ENCODE results near the gene DOCK3.
A peak's percentile ranks its signal among the peaks of the same experiment; 100 is the strongest.
"Not testable (repeated sequence)": the region's sequence is repeated elsewhere in the genome, so short reads cannot be mapped to it uniquely, and the experiment has no call there.

DOCK3 gene

DNA sequence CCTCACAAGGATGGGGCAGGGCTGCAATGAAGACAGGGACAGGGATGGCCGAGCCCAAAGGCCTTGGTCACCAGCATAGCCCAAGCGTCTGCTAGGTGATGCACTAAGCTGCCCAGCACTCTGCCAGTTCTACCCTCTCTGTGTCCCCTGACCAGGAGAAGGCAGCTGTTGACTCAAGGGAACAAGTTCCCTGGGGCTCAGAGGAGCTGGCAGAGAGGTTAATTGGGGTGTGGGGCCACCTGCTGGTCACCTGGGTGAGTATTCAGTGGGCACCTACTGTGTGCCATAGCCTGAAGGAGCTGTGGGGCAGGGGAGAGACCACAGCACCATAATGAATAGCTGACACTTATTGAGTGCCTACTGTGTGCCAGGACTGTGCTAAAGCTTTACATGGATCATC, 22.0 kb upstream of the DOCK3 start:
- peak; percentile 64 for DNase-seq

DNA sequence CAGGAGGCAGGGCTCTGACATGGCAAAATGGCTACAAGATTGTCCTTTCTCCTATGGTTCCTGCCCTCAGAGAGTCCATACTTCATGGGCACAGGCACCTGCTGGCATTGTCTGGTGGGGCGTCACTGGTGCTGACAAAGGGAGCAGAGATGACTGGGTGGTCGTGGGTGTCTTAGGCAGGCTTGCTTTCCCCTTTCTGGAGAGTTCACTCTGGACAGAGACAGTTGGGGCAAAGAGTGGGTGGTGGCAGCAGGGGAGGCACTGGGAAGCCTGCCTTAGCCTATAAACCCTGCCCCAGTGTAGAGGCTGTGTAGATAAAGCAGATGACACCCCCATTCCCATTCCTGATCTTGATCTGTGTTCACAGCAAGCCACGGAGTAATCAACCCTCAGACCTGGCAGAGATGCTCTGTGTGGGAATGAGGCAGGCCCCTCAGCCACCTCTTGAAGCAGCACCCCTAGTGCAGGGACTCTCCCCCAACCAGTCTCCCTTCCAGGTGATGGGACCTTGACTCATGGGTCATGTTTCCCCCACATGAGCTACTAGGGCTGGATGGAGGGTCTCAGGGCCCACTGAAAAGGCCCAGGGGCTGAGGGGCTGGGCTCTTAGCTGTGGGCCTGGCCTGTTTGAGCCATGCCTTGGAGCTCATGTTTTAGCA, 20.7 kb upstream of the DOCK3 start:
- no peak for DNase-seq

DNA sequence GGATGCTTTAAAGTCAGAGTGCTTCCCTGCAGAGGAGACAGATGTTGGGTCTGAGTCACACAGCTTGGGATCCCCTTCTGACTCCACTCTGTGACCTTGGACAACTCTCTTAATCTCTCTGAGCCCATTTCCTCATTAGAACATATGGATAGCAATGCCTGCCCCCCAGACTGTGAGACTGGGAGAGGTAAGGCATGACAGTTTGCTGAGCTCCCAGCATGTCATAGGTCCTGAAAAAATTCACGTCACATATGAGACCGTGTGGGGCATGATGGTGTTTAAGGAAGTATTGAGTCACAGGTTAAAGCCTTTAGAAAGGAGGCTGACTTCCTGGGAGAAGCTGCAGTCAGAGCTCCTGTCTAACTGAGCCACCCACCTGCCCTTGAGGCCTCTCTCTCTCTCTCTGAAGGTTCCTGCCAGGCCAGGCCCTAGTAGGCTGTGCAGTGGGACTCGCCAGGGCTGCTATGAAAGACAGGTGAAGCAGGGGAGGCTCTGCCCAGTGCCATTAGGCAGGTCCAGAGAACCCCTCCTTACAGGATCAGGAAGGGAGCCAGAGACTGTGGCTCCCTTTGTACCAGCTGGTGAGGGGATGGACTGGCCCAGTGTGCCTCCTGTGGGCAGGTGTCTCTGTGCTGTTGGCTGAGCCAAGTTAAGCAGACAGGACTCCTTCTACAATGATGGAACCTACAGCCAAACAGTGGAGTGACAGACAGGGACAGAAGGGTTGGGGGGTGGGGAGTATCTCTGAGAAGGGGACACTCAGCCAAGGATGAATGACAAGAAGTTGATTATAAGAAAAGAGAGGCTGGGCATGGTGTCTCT, 19.5 kb upstream of the DOCK3 start:
- peak; percentile 32 for DNase-seq

DNA sequence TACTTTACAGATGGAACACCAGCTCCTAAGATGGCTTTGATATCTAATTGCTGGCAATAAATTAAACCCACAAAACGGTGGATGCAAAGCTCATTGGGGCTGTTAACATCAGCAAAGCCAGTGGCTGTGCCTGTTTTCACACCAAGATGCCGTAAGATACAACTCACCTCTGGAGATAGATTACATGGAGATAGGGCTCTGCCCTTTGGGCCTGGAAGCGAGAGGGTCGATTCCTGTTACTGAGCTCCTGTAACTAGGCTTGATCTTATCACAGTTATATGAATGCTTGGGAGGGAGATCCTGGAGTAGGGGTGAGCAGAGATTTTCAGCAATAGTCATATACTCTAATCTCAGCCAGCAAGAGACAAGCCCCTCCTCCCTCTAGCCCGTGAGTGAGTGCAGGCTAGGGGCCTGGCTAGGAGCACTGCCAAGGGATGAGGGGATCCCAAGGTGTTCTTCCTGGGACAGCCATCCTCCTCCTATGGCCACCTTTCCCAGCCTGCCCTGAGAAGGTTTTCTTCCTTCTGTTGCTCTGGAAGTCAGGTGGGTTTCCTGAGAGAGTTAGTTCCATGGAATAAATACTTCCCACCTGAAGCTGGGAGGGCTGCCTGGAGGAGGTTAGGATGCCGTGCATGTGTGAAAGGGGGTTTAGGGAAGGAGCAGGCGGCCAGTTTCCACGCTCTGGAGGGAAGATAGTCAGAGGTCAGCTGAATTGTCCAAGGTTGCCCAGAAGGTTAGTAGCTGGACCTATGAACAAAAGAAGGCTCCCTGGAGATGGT, 18.1 kb upstream of the DOCK3 start:
- no peak for DNase-seq

DNA sequence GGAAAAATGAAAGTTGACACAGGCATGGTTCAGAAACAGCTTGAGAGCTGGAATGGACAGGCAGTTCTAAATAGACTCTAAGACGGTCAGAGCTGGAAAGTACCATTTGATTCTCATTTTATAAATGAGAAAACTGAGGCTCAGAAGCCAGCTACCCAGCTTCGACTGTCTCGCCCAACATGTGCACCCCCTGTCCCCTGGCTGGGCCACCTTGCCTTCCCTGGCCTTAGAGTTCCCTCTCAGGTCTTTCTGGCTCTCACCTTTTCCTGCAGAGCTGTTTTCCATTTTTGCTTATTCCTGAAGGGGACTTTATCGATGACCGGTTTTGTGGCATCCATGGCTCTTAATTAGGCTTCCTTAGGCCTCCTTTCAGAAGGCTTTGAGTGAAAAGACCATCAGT, 17.3 kb upstream of the DOCK3 start:
- no peak for DNase-seq

DNA sequence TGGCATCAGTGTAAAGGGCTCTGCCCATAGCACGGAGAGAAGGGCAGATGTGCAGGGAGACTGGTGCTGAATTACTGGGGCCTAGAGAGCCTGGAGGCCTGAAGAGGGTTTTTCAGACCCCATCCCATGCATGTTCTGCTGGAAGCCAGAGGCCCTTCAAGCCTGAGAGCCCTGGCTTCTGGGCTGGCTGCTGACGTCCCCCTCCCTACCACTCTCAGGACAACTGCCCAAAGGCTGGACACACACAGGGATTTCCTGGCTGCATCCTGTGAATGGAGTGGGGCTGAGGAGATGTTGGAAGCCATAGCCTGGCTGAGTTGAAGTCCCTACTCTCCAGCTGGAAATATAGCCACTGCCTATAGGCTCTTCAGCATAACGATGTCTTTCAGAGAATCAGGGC, 16.9 kb upstream of the DOCK3 start:
- DNase-seq, result no peak

DNA sequence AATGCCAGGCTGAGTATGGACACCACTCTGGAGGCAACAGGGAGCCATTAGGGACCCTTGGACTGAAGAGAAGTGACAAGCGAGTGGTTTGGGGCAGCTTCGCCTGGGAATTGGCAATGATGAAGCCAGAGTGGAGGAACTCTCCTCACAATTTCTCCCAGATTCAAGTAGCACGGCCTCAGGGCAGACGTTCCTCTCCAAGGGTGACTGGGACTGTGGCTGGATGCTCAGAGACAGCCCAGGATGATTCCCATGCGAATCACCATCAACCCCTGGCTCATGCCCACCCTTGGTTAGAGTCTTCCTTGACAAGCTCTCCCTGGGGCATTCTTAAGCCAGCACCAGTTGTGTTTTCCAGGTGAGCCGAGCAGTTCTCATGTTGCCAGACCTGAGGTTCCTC, 16.3 kb upstream of the DOCK3 start:
- DNase-seq, result no peak

DNA sequence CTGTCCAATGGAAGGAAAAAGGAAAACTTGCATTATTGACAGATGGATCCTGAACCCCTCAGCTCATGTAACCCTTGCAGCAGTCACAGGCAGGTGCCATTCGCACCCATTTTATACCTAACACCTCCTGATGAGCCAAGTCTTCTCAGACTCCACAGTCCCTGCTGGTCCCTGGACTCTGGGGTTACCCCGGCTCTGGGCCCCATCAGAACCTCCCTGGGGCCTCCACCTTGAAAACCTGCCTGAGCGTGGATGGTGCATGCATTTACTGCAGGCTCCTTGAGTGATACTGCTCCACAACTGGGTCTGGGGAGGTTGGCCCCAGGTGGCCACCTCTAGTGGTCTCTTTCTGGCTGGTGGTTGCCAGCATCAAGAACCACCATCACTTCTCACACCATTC, 15.9 kb upstream of the DOCK3 start:
- DNase-seq, result no peak

DNA sequence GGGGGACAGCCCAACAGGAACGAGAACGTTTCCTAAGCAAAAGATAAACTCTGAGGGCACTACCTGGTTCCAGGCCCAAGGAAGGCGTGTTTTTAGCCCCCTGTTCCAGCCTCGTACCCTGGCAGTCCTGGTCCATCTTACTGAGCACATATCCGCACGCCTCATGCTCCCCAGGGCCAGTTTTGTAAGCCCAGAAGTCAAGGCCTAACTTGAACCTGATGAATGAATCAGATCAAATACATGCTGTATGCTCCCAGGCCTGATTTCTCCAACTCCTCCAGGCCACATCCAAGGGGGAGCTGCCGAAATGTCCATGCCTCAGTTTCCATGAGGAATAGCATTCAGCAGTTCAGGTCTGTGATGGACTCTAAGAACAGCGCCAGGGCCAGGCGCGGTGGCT, 14.3 kb upstream of the DOCK3 start:
- no peak for DNase-seq

DNA sequence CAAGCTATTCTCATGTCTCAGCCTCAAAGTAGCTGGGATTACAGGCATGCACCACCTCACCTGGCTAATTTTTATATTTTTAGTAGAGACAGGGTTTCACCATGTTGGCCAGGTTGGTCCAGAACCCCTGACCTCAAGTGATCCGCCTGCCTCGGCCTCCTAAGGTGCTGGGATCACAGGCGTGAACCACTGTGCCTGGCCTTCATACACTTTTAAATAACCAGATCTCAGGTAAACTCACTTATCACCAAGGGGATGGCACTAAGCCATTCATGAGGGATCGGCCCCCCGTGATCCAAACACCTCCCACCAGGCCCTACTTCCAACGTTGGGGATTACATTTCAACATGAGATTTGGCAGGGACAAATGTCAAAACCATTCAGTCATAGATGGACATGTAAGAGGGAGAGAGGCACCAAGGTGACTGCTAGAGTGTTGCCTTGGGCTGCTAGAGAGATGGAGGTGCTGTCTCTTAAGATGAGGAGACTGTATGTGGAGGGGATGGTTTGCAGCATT, 13.3 kb upstream of the DOCK3 start:
- no peak for DNase-seq

DNA sequence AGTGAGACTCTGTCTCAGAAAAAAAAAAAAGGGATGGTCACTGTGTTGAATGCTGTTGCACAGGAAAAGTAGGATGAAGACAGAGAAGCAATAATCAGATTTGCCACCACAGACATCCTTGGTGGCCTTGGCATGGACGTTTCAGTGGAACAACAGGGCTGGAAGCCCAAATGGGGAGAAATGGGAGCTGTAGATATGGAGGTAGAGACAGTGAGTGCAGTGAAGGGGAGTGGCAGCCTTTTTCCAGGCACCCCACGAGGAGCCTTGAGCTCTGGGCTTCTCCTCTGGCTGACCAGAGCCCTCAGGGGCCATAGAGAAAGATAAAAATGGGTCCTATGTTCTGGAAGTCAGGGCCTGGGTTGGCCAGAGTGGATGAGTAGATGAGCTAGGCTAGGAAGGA, 12.3 kb upstream of the DOCK3 start:
- no peak for DNase-seq

DNA sequence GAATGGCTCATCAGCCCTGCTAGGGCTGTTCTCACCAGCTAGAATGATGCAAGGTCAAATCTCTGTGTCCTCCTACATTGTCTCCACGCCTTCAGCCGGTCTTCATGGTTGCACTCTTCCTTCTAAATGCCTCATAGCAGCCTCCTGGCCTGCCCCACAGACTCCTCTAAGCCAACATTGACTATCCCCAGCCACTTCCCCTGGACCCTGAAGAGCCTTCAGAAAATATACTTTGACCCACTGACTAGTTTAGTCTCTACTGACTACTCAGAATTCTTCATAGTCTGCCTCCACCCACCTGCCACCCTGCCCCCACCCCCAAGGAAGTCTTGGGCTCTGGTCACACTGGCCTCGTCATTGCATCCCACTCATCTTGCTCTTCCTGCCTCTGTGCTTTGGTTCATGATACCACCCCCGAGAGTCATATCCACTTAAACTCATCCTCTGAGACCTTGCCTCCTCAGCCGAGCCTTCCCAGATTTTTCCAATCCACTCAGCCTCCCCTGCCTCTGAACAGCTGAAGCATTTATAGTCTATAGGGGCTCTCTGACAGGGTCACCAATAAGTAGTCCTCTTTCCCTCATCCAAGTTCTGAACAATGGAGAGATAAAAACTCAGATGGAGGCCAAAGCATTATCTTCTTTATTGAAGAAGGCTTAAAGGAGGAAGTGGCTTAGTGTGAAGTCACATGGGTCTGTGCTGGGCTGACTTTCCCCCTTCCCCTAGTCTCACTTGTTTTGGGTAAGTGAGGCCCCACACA, 9.5 kb upstream of the DOCK3 start:
- peak; percentile 12 for DNase-seq

DNA sequence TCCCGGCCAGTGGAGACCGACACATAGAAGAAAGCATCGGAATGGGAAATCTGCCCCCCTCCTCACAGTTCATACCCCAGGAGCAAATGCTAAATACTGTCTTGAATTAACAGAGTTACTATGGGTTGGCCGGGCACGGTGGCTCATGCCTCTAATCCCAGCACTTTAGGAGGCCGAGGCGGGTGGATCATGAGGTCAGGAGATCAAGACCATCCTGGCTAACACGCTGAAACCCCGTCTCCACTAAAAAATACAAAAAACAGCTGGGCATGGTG, 8.9 kb upstream of the DOCK3 start:
- DNase-seq, result not testable (repeated sequence)

DNA sequence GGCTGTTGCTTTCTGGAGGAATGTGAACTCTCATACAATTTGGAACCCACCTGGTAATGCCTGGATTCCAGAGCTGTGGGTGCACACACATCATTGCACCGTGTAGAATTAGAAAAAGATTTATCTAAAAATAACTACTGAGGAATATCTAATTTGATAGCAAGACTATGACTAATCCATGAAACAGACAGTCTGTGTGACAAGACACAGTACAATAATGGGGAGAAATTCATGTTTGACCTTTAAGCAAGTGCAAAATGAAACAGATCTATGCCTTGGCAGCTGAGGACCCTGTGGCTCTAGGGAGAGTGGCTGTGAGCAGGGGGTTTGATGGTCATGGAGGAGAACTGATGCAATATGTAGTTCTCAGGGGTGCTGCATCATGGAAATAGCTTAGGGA, 7.9 kb upstream of the DOCK3 start:
- no peak for DNase-seq

DNA sequence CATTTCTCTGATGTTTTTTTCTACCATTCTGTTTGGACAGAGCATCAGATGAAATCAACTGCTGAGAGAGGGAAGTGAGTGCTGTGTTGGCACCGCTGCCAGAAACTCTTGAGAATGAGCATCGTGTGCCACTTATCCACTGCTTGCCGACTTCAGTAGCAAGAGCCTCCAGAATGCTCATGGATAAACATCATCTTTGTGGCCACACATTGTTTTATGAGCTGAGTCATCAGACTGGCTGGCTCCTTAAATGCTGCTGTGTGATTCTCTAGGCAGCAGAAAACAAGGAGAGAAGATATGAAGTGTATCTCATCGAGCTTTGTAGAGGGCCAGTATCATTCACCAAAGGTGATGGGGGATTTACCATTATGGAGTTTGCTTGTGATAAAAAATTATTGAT, 3.4 kb upstream of the DOCK3 start:
- no peak for DNase-seq

DNA sequence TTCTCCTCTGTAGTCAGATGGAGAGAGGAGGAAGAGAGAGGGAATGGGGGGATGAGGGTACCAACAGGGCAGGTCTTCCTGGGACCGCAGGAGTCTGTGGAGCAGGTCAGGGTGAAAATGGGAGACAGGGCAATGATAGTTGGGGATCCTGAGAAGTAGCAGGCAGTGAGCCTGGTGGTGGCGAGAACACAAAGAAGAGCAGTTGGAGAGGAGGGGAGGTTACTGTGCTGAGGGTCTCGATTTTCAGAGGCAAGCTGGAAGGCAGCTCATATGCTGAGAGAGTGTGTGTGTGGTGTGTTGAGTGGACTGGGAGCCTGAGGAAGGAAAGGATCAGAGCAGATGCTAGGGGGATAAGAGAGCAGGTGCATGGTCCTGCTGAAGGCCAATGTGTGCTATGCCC, 2.1 kb upstream of the DOCK3 start:
- no peak for DNase-seq

DNA sequence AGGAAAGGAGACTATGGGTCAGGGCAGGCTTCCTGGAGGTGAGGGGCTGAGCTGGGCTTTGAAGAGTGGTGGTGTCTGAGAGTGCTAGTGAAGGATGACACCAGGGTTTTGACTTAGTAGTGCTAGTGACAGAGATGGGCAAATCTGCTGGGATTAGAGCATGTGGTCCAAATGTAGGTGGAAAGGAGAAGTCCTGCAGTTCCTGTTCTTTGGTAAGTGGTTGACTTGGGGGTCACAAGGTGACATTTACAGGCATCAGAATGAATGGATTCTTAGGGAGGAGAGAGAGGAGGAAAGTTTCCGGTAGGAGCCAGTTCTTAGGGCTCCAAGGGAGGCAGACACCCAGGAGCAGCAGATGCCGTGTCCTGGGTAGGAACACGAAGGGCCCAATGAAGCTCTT, 796 bp upstream of the DOCK3 start:
- DNase-seq, result no peak

DNA sequence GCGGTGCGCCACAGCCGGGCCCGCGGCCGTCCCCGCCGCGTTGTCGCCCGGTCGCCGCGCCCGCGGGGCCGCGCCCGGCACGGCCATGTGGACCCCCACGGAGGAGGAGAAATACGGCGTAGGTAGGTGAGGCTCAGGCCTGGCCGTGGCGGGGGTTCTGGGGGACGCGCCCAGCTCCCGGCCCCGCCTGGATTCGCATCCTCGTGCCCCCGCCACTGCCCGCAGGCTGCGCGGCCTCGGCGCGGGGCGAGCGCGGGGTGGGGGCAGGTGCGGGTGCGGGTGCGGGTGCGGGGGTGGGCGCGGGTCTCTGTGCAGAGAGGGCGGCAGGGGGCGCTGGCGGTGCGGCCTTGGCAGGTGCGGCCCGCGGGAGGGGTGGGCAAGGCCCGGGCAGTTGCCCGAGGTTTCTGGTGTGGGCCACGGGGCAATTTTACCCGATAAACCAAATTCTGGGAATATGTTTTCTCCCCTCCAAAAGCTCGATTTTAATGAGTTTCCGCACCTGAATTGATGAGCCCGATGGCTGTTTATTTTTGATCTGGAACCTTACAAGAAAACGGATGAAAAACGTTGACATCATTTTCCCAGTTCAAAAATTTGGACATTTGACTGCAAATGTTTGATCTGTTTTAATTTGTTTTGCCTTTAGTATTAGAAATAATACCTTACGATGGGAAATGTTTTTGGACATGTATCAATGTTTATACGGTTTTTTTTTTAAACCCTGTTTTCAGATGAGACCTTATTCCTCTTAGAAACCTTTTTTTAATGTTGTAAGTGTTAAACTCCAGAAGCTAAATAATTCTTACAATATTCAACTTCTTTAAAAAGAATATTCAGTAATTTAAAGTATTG, 678 bp downstream of the DOCK3 start:
- peak; percentile 57 for DNase-seq

DNA sequence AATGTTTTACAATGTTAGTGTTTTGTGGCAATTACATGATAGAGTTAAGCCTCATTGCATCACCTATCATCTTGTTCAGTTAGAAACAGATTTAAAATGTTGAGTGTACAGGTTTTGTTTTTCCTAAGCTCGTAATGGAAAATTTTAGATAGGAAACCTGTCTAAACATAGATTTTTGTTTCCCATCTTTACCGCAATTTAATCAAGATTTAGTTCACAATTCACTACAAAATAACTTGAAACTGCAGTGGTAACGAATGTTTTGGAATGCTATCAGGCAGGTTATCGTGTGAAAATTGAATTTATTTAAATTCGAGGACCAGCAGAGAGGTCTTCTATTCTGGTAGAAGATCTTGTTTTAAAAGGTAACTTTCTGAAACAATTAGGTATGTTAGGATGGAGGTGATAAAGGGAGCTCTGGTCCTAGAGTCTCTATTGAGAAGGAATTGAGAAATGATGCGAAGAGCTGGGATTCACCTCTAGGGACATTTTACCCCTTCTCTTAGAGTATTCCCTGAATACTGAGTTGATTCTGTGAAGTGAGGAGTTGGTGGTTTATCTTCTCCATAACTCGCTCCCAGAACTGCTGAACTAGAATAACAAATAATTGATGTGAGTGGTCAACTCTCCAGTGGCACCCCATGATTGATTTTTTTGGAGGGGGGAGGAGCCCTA, 1.4 kb downstream of the DOCK3 start:
- no peak for DNase-seq

DNA sequence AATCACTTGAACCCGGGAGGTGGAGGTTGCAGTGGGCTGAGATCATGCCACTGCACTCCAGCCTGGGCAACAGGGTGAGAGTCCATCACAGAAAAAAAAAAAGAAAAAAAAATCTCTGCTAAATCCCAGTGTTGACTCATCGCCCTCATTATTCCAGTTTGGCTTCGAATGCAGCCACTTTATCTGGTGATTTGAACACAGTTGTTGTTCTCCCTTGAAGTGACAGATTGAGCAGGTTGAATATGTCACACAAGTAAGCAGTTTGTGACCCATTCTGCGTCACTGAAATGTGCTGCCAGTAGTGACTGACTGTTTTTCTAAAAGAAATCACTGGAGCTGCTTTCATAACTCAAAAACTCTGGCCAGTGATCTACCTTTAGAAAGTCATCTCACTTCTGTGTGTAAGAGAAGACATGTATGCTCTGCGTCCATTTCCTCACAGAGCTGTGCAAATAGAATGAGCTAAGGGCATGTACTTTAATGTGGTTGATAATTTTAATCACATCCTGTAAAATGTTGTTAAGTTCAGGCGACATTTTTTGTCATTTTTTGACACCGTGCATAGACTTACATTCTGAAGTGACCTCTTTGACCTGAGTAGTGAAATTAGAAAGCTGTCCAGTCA, 12.5 kb downstream of the DOCK3 start:
- DNase-seq, result no peak

DNA sequence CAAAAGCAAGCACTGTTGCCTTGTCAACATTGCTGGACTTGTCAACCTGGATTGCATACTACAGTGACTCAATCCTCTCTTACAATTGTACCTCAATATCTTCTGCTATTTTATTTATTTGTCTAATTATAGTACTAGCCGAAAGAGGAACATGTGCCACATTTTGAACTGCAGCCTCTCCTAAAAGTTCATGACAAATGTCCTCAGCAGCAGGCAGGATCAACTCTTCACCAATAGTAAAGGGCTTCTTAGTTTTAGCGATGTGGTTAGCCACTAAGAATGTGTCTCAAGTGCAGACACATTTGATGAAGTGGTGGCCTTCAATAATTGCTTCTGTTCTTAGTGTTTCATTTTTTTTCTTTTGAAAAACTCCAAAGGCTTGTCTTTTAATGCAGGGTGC, 13.2 kb downstream of the DOCK3 start:
- no peak for DNase-seq

Measured in activated CD4-positive, alpha-beta T cell treated with anti-CD3 and anti-CD28 coated beads, Interleukin-2, amount 50 U/mL, for 16 hours (primary cell).